H1 (cell line): ENCODE measurements around the gene RSU1.

Source experiments
- EZH2 ChIP-seq: fragments of 200-600 bp; sonication (generic); IDR thresholded peaks from 2 replicates; pipeline ENCODE4 v1.7.1; 2012; ENCODE audit warnings: low read depth, mild to moderate bottlenecking, moderate library complexity, low read length, inconsistent platforms; ENCODE audit not compliant: severe bottlenecking
- POLR2AphosphoS5 ChIP-seq: IDR thresholded peaks from 2 replicates; pipeline ENCODE4 v1.6.1; 2011; ENCODE audit warnings: low read depth, low read length
- RBBP5 ChIP-seq: IDR thresholded peaks from 2 replicates; pipeline ENCODE4 v1.7.1; 2012; ENCODE audit warnings: low read depth, mild to moderate bottlenecking, inconsistent platforms, low read length, moderate library complexity, borderline replicate concordance
- RFX5 ChIP-seq: IDR thresholded peaks from 2 replicates; pipeline ENCODE4 v1.6.1; 2011; ENCODE audit warnings: low read depth, low read length, improper control_type of control experiment, borderline replicate concordance
- TAF1 ChIP-seq: IDR thresholded peaks from 2 replicates; pipeline ENCODE4 v1.6.1; 2011; ENCODE audit warnings: mild to moderate bottlenecking, low read depth, low read length
- USF2 ChIP-seq: IDR thresholded peaks from 2 replicates; pipeline ENCODE4 v1.6.1; 2011; ENCODE audit warnings: low read length, improper control_type of control experiment
- ZNF274 ChIP-seq: IDR thresholded peaks from 2 replicates; pipeline ENCODE4 v1.7.0; 2012; ENCODE audit warnings: low read length, borderline replicate concordance; ENCODE audit errors: extremely low read depth
- TF ChIP-seq, protein P1 (sequence below), 3 experiments: IDR thresholded peaks; 1 replicate in 2 of 3; 2 replicates in 1 of 3; pipeline versions ENCODE4 v1.5.1 to v1.6.1; 2011; ENCODE audit warnings: low read length in 3 of 3, mild to moderate bottlenecking in 3 of 3, inconsistent platforms in 2 of 3, low read depth in 1 of 3, moderate library complexity in 1 of 3; ENCODE audit not compliant: insufficient read depth in 1 of 3; ENCODE audit errors: control extremely low read depth in 1 of 3

GRCh38 chr10:16822027-16822426 lies 4.8 kb upstream of the RSU1 start:
- TF ChIP-seq RFX5 (no peak), ZNF274 (no peak), TAF1 (no peak), RBBP5 (no peak), EZH2 (no peak), POLR2AphosphoS5 (no peak), USF2 (no peak)
- TF ChIP-seq, protein P1, sequence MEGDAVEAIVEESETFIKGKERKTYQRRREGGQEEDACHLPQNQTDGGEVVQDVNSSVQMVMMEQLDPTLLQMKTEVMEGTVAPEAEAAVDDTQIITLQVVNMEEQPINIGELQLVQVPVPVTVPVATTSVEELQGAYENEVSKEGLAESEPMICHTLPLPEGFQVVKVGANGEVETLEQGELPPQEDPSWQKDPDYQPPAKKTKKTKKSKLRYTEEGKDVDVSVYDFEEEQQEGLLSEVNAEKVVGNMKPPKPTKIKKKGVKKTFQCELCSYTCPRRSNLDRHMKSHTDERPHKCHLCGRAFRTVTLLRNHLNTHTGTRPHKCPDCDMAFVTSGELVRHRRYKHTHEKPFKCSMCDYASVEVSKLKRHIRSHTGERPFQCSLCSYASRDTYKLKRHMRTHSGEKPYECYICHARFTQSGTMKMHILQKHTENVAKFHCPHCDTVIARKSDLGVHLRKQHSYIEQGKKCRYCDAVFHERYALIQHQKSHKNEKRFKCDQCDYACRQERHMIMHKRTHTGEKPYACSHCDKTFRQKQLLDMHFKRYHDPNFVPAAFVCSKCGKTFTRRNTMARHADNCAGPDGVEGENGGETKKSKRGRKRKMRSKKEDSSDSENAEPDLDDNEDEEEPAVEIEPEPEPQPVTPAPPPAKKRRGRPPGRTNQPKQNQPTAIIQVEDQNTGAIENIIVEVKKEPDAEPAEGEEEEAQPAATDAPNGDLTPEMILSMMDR (IDR thresholded peaks at IDR 0.05; ENCODE audit: control extremely low read depth in 1 of 3, insufficient read depth in 1 of 3, low read depth in 1 of 3, low read length in 3 of 3) = no peak
